GM18502 (cell line): ENCODE results near the gene MGAT5.

Experiments
- ATAC-seq: cut with Tn5 transposase; IDR thresholded peaks from one replicate; pipeline ENCODE4 v1.9.1; 2021; ENCODE audit warnings: mild to moderate bottlenecking; ENCODE audit not compliant: unreplicated experiment, poor library complexity

Gene MGAT5

GRCh38 chr2:134231301-134231964 is 22.4 kb upstream of the MGAT5 start:
- ATAC-seq = peak; percentile 24

DNA sequence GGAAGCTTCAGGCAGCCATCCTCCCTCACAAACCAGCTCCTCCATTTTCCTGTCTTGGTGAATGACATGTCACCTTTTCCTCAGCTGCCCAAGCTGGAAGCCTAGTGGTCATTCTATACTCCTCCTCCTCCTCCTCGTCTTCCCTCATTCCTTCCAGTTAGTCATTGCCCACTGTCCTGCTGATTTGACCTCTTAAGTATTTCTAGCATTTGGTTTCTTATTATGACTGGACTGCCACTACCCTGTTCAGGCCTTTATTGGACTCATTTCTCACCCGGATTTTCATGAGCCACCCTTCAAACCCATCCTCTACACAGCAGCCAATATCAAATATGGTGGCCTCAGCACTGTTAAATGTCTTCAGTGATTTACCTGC is 21.9 kb upstream of the MGAT5 start:
- ATAC-seq = no peak

DNA sequence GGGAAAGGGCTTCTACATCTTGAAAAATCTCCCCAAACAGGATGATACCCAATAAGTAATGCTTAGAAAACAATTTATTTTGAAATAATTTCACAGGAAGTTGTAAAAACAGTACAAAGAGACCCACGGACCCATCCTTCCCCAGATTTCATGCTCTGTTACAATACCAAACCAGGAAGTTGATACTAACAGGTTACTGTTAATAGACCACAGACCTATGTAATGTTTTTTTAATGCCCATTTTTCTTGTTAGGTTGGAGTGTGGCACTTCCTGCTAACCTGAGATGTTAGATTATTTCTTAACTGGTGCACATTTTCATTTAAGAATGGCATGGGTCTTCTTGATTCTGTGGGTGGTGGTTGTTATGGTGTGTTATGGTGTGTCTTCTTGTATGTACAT is 21.4 kb upstream of the MGAT5 start:
- no peak for ATAC-seq

DNA sequence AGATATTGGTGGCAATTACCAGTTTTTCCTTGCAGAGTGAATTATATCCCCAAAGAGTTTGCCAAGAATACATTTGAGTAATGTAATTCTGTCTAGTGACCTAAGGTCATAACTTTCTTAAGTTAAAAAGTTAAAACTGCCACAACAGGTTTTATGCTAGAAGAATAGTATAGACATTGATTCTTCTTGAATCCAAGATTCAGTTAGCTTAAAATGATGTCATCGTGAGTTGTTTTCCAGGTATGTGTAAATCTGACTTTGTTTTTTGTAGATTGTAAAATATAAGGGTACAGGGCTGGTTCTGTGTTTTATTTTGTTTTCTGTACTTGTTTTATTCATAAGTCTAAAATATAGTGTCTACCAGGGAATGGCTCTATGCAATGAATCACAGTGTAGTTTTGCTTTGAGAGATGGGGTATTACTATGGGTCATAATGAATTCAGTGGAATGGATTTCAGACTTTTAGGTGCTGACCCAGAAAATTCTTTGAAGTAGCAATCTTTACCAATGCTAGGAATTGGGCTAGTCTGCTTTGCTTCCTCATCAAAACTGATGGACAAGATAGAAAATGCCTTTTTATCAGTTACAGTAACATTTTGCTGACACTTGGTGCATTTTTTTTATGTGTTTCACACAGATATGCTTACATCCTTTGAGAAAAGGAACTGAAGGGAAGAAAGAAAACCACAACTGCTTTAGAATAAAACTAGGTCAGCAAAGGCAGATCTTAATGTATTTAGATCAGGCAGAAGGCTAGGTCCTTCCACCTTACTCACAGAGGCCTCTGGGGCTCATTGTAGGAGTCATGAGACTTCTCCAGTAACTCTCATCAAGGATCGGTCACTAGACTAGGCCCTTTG is 20.8 kb upstream of the MGAT5 start:
- peak; percentile 41 for ATAC-seq

DNA sequence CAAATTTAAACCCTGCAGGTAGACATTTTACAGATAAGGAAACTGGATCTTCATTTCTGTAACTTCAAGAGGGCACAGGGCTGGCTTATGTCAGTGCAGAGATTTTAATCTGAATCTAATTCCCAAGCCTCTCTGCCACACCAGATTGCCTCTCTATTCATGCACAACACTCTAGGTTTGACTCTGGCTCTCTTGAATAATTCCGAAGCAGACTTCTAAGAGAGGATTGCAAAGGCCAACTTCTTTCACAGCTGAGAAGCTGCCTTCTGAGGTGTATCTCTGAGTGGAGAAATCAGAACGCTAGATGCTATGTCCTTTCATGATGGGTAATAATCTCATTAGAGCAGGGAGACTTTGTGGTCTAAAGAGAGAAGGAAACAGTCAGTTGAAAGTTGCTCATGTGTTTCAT is 20.1 kb upstream of the MGAT5 start:
- peak; percentile 67 for ATAC-seq

- ATAC-seq = no peak
Measured at GRCh38 chr2:134234535-134234934, 19.3 kb upstream of the MGAT5 start.

- ATAC-seq = no peak
Measured at GRCh38 chr2:134235510-134236144, 18.2 kb upstream of the MGAT5 start.

DNA sequence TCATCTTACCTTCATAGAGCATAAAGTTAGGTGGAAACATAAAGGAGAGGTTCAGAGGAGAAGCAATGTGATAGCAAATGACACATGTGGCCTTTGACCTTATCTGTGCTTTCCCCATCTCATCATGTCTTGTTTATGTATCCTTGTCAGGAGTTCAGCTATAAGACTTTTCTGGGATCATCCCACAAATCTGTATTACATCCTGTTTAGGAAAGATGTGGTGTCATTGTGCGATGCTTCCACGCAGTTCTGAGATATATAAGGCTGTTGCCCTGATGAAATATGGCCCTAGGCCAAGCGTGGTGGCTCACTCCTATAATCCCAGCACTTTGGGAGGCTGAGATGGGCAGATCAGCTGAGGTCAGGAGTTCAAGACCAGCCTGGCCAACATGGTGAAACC is 15.5 kb upstream of the MGAT5 start:
- no peak for ATAC-seq

DNA sequence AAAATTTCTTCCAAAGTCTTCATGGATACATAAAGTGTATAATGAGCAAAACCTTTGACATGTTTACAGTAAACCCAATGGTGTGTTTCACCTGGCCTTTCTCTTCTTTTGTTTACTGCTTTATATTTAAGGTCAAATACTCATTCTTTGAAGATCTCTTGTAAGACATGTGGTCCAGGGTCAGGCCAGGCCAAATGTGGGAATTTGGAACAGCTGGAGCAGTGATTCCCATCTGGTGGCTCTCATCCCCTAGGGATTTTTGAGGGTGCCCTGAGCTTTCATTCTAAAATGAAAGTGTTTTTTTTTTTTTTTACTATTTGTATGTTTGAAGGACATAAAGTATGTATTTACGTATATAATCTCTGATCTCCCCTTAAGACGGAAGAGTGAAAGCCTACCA is 13.8 kb upstream of the MGAT5 start:
- no peak for ATAC-seq

- ATAC-seq = no peak
Measured at GRCh38 chr2:134241911-134242310, 12.0 kb upstream of the MGAT5 start.

- ATAC-seq = no peak
Measured at GRCh38 chr2:134243244-134243643, 10.6 kb upstream of the MGAT5 start.

DNA sequence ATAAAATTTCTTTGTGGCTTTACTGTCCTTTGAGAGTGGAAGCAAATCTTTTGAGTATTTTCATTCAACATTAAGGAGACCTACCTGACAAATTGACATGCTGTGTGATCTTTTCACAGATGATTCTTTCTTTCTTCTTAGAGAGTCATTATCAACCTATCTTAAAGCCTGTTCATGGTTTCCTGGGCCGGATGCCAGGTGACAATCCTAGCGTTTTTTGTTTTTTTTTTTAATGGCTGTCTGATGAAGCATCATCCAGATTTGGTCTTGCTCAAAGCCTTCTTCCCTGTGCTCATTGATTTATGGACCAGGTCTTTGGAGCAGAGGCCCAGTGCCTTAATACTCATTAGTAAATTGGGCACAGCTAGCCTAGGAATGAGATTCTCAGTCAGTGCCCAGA is 9.8 kb upstream of the MGAT5 start:
- ATAC-seq = no peak

DNA sequence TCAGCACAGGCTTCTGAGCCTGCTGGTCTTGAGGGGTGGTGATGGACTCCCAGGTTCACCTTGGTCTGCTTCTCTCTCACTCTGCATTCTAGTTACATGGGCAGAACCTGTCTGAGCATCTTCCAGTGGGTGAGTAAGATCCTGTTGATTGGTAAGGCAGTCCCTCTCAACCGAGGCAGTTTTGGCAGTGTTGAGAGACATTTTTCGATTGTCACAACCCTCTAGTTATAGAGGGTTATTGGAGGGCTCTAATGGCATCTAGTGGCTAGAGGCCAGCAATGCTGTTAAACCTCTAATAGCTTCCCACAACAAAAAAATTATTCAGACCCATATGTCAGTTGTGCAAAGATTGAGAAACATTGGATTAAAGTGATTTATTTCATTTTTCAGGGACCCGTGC is 9.3 kb upstream of the MGAT5 start:
- no peak for ATAC-seq

DNA sequence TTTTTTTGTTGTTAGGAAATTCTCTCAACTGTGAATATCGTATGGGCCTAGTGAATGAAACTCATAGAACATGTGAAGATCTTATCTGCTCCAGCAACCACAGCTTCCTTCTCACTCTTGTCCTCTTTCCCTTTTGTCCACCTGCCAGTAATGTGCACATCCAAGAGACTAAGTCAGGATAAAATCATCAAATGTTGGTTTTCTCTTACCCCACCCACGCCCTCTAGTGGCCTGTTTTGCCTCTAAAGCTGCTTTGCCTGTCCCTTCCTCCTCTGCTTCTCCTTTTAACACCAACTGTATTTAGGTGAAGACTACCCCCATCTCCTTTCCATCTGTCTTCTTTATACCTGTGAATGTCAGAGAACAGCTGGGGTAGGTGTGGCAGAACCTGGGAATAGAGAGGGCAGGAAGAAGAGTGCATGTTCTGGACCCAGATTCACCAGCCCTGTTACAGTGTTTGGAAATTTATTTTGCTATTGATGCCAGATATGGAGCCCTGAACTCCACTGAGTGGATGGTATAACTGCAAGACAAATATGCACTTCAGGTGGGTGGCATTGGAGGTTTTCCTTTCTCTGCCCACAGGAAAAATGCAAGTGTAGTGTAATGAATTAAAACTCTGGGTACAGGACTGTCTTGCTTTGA is 8.4 kb upstream of the MGAT5 start:
- no peak for ATAC-seq

GRCh38 chr2:134246154-134246874 is 7.6 kb upstream of the MGAT5 start:
- ATAC-seq = no peak

DNA sequence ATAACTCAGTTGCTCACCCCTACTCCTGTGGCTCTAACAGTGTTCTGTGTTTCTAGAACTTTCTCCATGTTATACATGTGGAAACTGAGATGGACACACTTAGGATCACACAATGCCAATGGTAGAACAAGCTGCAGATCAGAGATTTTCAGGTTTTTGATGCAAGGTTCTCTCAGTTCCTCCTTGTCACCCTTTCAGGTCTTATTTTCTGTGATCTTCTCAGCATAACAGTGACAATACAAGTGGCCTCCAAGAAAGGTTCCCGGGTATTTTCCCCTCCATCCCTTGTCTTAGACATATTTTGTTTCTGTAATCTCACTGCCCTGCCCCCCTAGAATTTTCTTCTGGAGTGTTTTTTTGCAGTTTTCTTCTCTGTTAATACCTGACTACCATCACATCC is 6.2 kb upstream of the MGAT5 start:
- ATAC-seq = peak; percentile 44

DNA sequence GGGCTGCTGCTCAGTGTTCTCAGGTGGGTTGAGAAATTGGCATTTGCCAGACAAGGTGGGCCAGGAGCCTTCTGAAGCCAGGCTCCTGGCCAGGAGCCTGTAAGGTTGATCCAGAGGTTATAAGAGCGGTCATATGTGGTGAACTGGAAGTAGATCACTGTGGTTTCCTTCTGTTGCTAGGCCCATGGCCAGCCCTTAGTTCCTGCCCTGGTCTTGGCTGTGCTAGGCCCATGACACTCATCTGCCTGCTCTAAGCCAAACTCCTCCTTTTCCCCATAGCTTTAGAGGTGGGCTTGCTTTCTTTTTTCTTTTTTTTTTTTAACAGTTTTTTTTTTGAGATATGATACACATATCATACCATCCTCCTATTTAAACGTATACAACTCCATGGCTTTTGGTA is 5.0 kb upstream of the MGAT5 start:
- ATAC-seq = no peak

- no peak for ATAC-seq
Measured at GRCh38 chr2:134249755-134250154, 4.1 kb upstream of the MGAT5 start.

- no peak for ATAC-seq
Measured at GRCh38 chr2:134250840-134251461, 2.9 kb upstream of the MGAT5 start.
